Caco-2 (cell line): ENCODE measurements around the gene MINK1. TPM values are rescaled to one million over a fixed set of nuclear protein-coding genes. Genes with fewer than 3 reads are reported as not detected.

ENCODE experiments used
- BruUV-seq: library from RNA; stranded (reverse); fragments of 400-500 nt; replicated peaks from 2 replicates; lab custom pipeline; 2021; lab: Mats Ljungman, UMichigan
- CTCF ChIA-PET: fragments of 300-600 bp; sonication (Branson Sonifier 250); formaldehyde crosslinking; loops from one replicate; lab custom pipeline; 2022; ENCODE audit warnings: antibody characterized with exemption; lab: Charles Lee
- POLR2A ChIA-PET: fragments of 300-600 bp; sonication (Branson Sonifier 250); formaldehyde crosslinking; loops from one replicate; lab custom pipeline; 2022; ENCODE audit warnings: antibody characterized with exemption; lab: Charles Lee
- DNase-seq, 2 experiments: peaks; one replicate each; pipeline versions ENCODE4 v3.0.0 to v3.0.0-alpha.2; 2020 to 2022
- H3K27me3 ChIP-seq: replicated peaks from 2 replicates; pipeline ENCODE4 v1.6.0; 2011; ENCODE audit warnings: low read length; ENCODE audit not compliant: control insufficient read depth, insufficient read depth
- H3K36me3 ChIP-seq: 2 replicates; pipeline ENCODE4 v1.5.1; 2011; ENCODE audit warnings: low read length; ENCODE audit not compliant: control insufficient read depth, insufficient read depth
- H3K4me1 ChIP-seq: fragments of 250-450 bp; sonication (Bioruptor Pico); 2 replicates; pipeline ENCODE4 v1.5.1; 2020; ENCODE audit warnings: mild to moderate bottlenecking
- H3K4me3 ChIP-seq: 2 replicates; pipeline ENCODE4 v1.5.1; 2011; ENCODE audit warnings: low read depth, mild to moderate bottlenecking, control low read depth, low read length
- H3K9me3 ChIP-seq: fragments of 250-450 bp; sonication (Bioruptor Pico); 2 replicates; pipeline ENCODE4 v1.5.1; 2020; ENCODE audit warnings: mild to moderate bottlenecking, moderate library complexity
- H3K27ac Mint-ChIP-seq: one replicate; pipeline ENCODE4 v1.8.0; 2022; ENCODE audit warnings: mixed read lengths; ENCODE audit not compliant: unreplicated experiment
- H3K27me3 Mint-ChIP-seq: one replicate; pipeline ENCODE4 v1.8.0; 2022; ENCODE audit warnings: mixed read lengths; ENCODE audit not compliant: insufficient read depth, unreplicated experiment
- H3K36me3 Mint-ChIP-seq: one replicate; pipeline ENCODE4 v1.8.0; 2022; ENCODE audit warnings: mild to moderate bottlenecking, mixed read lengths; ENCODE audit not compliant: insufficient read depth, unreplicated experiment
- H3K4me1 Mint-ChIP-seq: one replicate; pipeline ENCODE4 v1.8.0; 2022; ENCODE audit warnings: low read depth, mixed read lengths; ENCODE audit not compliant: unreplicated experiment
- H3K4me3 Mint-ChIP-seq: one replicate; pipeline ENCODE4 v1.8.0; 2022; ENCODE audit warnings: mild to moderate bottlenecking, moderate library complexity, mixed read lengths; ENCODE audit not compliant: unreplicated experiment
- H3K9me3 Mint-ChIP-seq: one replicate; pipeline ENCODE4 v1.8.0; 2022; ENCODE audit warnings: mixed read lengths; ENCODE audit not compliant: unreplicated experiment
- CTCF ChIP-seq, 2 experiments: fragments of 200-600 bp in 1 of 2; IDR thresholded peaks; 1 replicate in 1 of 2; 2 replicates in 1 of 2; pipeline versions ENCODE4 v1.5.1 to v1.8.0; 2011 to 2022; ENCODE audit warnings: antibody characterized with exemption in 1 of 2, control low read depth in 1 of 2, inconsistent platforms in 1 of 2, low read depth in 1 of 2, low read length in 1 of 2, mild to moderate bottlenecking in 1 of 2, moderate library complexity in 1 of 2; ENCODE audit not compliant: insufficient read depth in 1 of 2, severe bottlenecking in 1 of 2, unreplicated experiment in 1 of 2
- intact Hi-C: fragments of 100-400 bp; cut with micrococcal nuclease; formaldehyde crosslinking; loops from one replicate; pipeline ENCODE4 v1.10.0; 2022; ENCODE audit not compliant: unreplicated experiment
- total RNA-seq: library from RNA; stranded (reverse); gene quantifications from 2 replicates; pipeline ENCODE4 v1.2.3, GENCODE V29; 2022

The MINK1 gene
- total RNA-seq, 1 experiment from 2014 or later: 47.7 TPM

- Mint-ChIP-seq H3K4me1 (peaks cover 5% of the 10 kb centered on the region), H3K27me3 (no peaks in the 10 kb centered on the region), H3K36me3 (peaks cover 31% of the 10 kb centered on the region), H3K9me3 (no peaks in the 10 kb centered on the region), H3K4me3 (peak overlapping the region; percentile 87), H3K27ac (peak overlapping the region; percentile 89)
- TF ChIP-seq CTCF (IDR thresholded peaks at IDR 0.05; ENCODE audit: insufficient read depth in 1 of 2, low read depth in 1 of 2, low read length in 1 of 2, severe bottlenecking in 1 of 2, unreplicated experiment in 1 of 2): no peak
- Histone ChIP-seq H3K36me3 (no peaks in the 10 kb centered on the region; the same call in 1 of the 2 replicates), H3K27me3 (no peaks in the 10 kb centered on the region), H3K9me3 (no peaks in the 10 kb centered on the region), H3K4me1 (no peaks in the 10 kb centered on the region), H3K4me3 (peak overlapping the region; percentile 73)
- DNase-seq: peak in 1 of 2 experiments; percentile 79
- intact Hi-C loops: loop anchor here (1.0 to 2.0 kb wide), 2 partner anchors 9 to 26 kb away; partner anchors contain the start of gene SPAG7
- ChIA-PET POLR2A (interaction anchor here (0.5 to 2.6 kb wide), 8 partner anchors 11 to 293 kb away, joined by 3 to 54 read pairs (median 8); partner anchors contain the start of genes ENO3, KIF1C and SPAG7), CTCF (interaction anchor here (0.7 to 2.2 kb wide), 4 partner anchors 9 to 231 kb away, joined by 3 to 19 read pairs (median 5); partner anchors contain the start of genes ARRB2 and SPAG7)
- TSS peak; percentile 80 for BruUV-seq
Measured at GRCh38 chr17:4940555-4941318, 107.6 kb downstream of the MINK1 start.

GRCh38 chr17:4941319-4941610, 108.1 kb downstream of the MINK1 start:
- no peak for DNase-seq
- Mint-ChIP-seq H3K36me3 (peaks cover 35% of the 10 kb centered on the region), H3K27ac (peak overlapping the region; percentile 89), H3K9me3 (no peaks in the 10 kb centered on the region), H3K27me3 (no peaks in the 10 kb centered on the region), H3K4me1 (peaks cover 5% of the 10 kb centered on the region), H3K4me3 (peak overlapping the region; percentile 87)
- no peaks in the 10 kb centered on the region; the same call in 1 of the 2 replicates for H3K36me3 ChIP-seq
- H3K27me3 ChIP-seq: no peaks in the 10 kb centered on the region
- H3K4me3 ChIP-seq: peak overlapping the region; percentile 73
- intact Hi-C loops: loop anchor here (2.0 kb wide), 1 partner anchor 26 kb away; the partner anchor contains the start of gene SPAG7
- no peak for TF ChIP-seq CTCF (IDR thresholded peaks at IDR 0.05; ENCODE audit: insufficient read depth in 1 of 2, low read depth in 1 of 2, low read length in 1 of 2, severe bottlenecking in 1 of 2, unreplicated experiment in 1 of 2)
- H3K9me3 ChIP-seq: no peaks in the 10 kb centered on the region
- no TSS peak for BruUV-seq
- ChIA-PET POLR2A (no interaction called here), CTCF (no interaction called here)
- 0 out of 2 replicates have a peak, but pooled peaks cover 1% of the 10 kb centered on the region for H3K4me1 ChIP-seq

- CTCF ChIA-PET: no interaction called here
- Histone ChIP-seq H3K4me1 (0 out of 2 replicates have a peak, but pooled peaks cover 7% of the 10 kb centered on the region), H3K36me3 (no peaks in the 10 kb centered on the region; the same call in 1 of the 2 replicates), H3K4me3 (no peak overlapping the region), H3K9me3 (no peaks in the 10 kb centered on the region), H3K27me3 (no peaks in the 10 kb centered on the region)
- no peak for DNase-seq
- no TSS peak for BruUV-seq
- Mint-ChIP-seq H3K27ac (no peak overlapping the region), H3K9me3 (no peaks in the 10 kb centered on the region), H3K4me1 (peaks cover 5% of the 10 kb centered on the region), H3K4me3 (no peak overlapping the region), H3K27me3 (no peaks in the 10 kb centered on the region), H3K36me3 (peaks cover 45% of the 10 kb centered on the region)
- intact Hi-C loops: no loop called here
- POLR2A ChIA-PET: interaction anchor here (0.5 kb wide), 1 partner anchor 66 kb away, joined by 4 read pairs; no protein-coding TSS in a partner anchor
- no peak for TF ChIP-seq CTCF (IDR thresholded peaks at IDR 0.05; ENCODE audit: insufficient read depth in 1 of 2, low read depth in 1 of 2, low read length in 1 of 2, severe bottlenecking in 1 of 2, unreplicated experiment in 1 of 2)
Measured at GRCh38 chr17:4942760-4943508, 109.8 kb downstream of the MINK1 start.
